K562 (cell line): ENCODE measurements around the gene CNOT1. TPM values are rescaled to one million over a fixed set of nuclear protein-coding genes. Genes with fewer than 3 reads are reported as not detected.

Source experiments
- GABPB2 ChIP-seq: fragments of 250-450 bp; sonication (Bioruptor Pico); conservative IDR thresholded peaks from 2 replicates; pipeline ENCODE4 v1.5.1; 2021; ENCODE audit warnings: mild to moderate bottlenecking
- KLF16 ChIP-seq: IDR thresholded peaks from 2 replicates; pipeline ENCODE4 v1.6.1; 2016; ENCODE audit warnings: antibody characterized with exemption
- MAFG ChIP-seq: fragments of 450-650 bp; conservative IDR thresholded peaks from 2 replicates; pipeline ENCODE4 v1.6.1; 2016; ENCODE audit warnings: missing genetic modification characterization, missing compliant biosample characterization
- MECOM ChIP-seq: fragments of 250-450 bp; sonication (Bioruptor Pico); IDR thresholded peaks from 2 replicates; pipeline ENCODE4 v1.8.0; 2022; ENCODE audit warnings: inconsistent platforms
- MTA1 ChIP-seq: fragments of 450-650 bp; IDR thresholded peaks from 2 replicates; pipeline ENCODE4 v1.6.1; 2017; ENCODE audit warnings: borderline replicate concordance
- SMAD4 ChIP-seq: fragments of 250-450 bp; sonication (Bioruptor Pico); conservative IDR thresholded peaks from 2 replicates; pipeline ENCODE4 v1.8.0; 2021; ENCODE audit warnings: inconsistent platforms, mild to moderate bottlenecking, moderate library complexity
- SOX6 ChIP-seq: fragments of 450-650 bp; IDR thresholded peaks from 2 replicates; pipeline ENCODE4 v1.6.1; 2014; ENCODE audit warnings: mild to moderate bottlenecking
- ZNF57 ChIP-seq: fragments of 450-650 bp; formaldehyde crosslinking; IDR thresholded peaks from 2 replicates; pipeline ENCODE4 v1.4.0; 2020; ENCODE audit warnings: mild to moderate bottlenecking, moderate library complexity
- ZNF699 ChIP-seq: fragments of 250-450 bp; sonication (Bioruptor Pico); IDR thresholded peaks from 2 replicates; pipeline ENCODE4 v1.8.0; 2021; ENCODE audit warnings: mild to moderate bottlenecking, moderate library complexity; ENCODE audit not compliant: insufficient replicate concordance
- polyA plus RNA-seq, 8 experiments: library from polyadenylated mRNA; depleted of rRNA in 4 of 8; stranded (reverse) in 5 of 8; unstranded in 3 of 8; fragments of >200 nt; fragmentation: Nextera tagmentation in 2 of 8; fragmentation: Illumina TruSeq in 1 of 8; extraction: Ambion mirVana in 2 of 8; extraction: Trizol in 1 of 8; gene quantifications; 2 replicates each; pipeline versions ENCODE4 v1.2.1 to v1.2.3, GENCODE V29; 2011 to 2014; ENCODE audit warnings: inconsistent platforms in 1 of 8, missing spikeins in 1 of 8
- total RNA-seq, 7 experiments: library from RNA; depleted of rRNA in 6 of 7; stranded (reverse); fragments of >200 nt in 6 of 7; fragmentation: Illumina TruSeq in 2 of 7; extraction: Trizol in 2 of 7; gene quantifications; 2 replicates each; pipeline versions ENCODE4 v1.2.1 to v1.2.3, GENCODE V29; 2011 to 2021; ENCODE audit warnings: low replicate concordance in 1 of 7
- TF ChIP-seq, protein P1 (sequence below): fragments of 450-650 bp; IDR thresholded peaks from 2 replicates; pipeline ENCODE4 v1.6.1; 2016; ENCODE audit warnings: mild to moderate bottlenecking, moderate library complexity
- TF ChIP-seq, protein P2 (sequence below): IDR thresholded peaks from 3 replicates; pipeline ENCODE4 v1.6.1; 2011; ENCODE audit warnings: borderline replicate concordance, mild to moderate bottlenecking; ENCODE audit not compliant: insufficient read length, insufficient read depth
- TF ChIP-seq, protein P3 (sequence below): IDR thresholded peaks from 3 replicates; pipeline ENCODE4 v1.6.1; 2011; ENCODE audit warnings: borderline replicate concordance, mild to moderate bottlenecking, moderate library complexity; ENCODE audit not compliant: insufficient read length; ENCODE audit errors: extremely low read depth

The CNOT1 gene
- total and polyA plus RNA-seq, 9 of the 15 experiments (the other 6 are each of a cell fraction or from before 2014, with no cell fraction given), result 110 to 270 (median 220) TPM

DNA sequence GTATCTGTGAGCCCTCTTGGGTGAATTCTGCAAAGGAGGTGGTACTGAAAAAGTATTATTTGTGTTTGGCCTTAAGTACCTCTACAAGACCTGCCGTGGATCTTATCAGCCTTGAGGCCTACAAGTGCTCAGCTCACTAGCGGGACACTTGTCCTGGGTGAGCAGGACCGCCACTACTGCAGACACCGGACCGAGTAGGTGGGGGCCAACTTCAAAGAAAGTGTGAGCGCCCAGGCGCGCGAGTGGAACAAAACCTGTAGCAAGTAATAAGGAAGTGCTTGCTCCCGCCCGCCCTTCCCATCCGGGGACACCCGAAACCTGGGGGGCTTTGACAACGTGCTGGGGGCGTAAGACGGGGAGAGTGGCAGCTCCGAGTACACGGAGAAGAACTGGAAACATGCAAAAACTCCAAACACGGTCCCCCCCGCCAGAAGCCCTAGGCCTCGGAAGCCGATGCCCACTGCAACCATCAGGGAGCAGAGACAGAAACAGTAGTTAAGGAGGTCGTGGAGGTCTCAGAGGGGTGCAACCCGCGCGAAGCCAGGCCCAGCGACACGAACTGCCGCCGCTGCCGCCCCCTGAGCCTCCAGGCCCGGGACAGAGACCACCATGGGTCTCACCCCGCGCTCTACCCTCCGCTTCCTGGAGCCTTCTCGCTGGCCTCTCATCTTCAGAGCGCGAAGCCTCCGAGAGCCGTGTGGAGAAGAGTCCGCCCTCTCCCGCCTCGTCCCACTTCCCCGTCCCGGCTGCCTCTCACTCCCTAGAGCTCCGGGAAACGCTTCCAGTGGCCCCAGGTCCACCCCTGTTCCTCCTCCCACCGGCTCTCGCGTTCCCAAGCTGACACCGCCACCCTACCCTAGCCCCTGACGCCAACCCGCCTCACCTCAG, 537 bp downstream of the CNOT1 start (continued):
- TF ChIP-seq, protein P1, sequence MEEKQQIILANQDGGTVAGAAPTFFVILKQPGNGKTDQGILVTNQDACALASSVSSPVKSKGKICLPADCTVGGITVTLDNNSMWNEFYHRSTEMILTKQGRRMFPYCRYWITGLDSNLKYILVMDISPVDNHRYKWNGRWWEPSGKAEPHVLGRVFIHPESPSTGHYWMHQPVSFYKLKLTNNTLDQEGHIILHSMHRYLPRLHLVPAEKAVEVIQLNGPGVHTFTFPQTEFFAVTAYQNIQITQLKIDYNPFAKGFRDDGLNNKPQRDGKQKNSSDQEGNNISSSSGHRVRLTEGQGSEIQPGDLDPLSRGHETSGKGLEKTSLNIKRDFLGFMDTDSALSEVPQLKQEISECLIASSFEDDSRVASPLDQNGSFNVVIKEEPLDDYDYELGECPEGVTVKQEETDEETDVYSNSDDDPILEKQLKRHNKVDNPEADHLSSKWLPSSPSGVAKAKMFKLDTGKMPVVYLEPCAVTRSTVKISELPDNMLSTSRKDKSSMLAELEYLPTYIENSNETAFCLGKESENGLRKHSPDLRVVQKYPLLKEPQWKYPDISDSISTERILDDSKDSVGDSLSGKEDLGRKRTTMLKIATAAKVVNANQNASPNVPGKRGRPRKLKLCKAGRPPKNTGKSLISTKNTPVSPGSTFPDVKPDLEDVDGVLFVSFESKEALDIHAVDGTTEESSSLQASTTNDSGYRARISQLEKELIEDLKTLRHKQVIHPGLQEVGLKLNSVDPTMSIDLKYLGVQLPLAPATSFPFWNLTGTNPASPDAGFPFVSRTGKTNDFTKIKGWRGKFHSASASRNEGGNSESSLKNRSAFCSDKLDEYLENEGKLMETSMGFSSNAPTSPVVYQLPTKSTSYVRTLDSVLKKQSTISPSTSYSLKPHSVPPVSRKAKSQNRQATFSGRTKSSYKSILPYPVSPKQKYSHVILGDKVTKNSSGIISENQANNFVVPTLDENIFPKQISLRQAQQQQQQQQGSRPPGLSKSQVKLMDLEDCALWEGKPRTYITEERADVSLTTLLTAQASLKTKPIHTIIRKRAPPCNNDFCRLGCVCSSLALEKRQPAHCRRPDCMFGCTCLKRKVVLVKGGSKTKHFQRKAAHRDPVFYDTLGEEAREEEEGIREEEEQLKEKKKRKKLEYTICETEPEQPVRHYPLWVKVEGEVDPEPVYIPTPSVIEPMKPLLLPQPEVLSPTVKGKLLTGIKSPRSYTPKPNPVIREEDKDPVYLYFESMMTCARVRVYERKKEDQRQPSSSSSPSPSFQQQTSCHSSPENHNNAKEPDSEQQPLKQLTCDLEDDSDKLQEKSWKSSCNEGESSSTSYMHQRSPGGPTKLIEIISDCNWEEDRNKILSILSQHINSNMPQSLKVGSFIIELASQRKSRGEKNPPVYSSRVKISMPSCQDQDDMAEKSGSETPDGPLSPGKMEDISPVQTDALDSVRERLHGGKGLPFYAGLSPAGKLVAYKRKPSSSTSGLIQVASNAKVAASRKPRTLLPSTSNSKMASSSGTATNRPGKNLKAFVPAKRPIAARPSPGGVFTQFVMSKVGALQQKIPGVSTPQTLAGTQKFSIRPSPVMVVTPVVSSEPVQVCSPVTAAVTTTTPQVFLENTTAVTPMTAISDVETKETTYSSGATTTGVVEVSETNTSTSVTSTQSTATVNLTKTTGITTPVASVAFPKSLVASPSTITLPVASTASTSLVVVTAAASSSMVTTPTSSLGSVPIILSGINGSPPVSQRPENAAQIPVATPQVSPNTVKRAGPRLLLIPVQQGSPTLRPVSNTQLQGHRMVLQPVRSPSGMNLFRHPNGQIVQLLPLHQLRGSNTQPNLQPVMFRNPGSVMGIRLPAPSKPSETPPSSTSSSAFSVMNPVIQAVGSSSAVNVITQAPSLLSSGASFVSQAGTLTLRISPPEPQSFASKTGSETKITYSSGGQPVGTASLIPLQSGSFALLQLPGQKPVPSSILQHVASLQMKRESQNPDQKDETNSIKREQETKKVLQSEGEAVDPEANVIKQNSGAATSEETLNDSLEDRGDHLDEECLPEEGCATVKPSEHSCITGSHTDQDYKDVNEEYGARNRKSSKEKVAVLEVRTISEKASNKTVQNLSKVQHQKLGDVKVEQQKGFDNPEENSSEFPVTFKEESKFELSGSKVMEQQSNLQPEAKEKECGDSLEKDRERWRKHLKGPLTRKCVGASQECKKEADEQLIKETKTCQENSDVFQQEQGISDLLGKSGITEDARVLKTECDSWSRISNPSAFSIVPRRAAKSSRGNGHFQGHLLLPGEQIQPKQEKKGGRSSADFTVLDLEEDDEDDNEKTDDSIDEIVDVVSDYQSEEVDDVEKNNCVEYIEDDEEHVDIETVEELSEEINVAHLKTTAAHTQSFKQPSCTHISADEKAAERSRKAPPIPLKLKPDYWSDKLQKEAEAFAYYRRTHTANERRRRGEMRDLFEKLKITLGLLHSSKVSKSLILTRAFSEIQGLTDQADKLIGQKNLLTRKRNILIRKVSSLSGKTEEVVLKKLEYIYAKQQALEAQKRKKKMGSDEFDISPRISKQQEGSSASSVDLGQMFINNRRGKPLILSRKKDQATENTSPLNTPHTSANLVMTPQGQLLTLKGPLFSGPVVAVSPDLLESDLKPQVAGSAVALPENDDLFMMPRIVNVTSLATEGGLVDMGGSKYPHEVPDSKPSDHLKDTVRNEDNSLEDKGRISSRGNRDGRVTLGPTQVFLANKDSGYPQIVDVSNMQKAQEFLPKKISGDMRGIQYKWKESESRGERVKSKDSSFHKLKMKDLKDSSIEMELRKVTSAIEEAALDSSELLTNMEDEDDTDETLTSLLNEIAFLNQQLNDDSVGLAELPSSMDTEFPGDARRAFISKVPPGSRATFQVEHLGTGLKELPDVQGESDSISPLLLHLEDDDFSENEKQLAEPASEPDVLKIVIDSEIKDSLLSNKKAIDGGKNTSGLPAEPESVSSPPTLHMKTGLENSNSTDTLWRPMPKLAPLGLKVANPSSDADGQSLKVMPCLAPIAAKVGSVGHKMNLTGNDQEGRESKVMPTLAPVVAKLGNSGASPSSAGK, result no peak
- TF ChIP-seq MECOM (CRISPR knock-in tag) (no peak), ZNF57 (no peak), SOX6 (no peak), SMAD4 (CRISPR knock-in tag) (no peak), ZNF699 (no peak), KLF16 (no peak), GABPB2 (CRISPR knock-in tag) (no peak), MTA1 (0 out of 2 replicates have a peak, but pooled peaks have one; percentile 31), MAFG (tag) (no peak)
- TF ChIP-seq, protein P2, sequence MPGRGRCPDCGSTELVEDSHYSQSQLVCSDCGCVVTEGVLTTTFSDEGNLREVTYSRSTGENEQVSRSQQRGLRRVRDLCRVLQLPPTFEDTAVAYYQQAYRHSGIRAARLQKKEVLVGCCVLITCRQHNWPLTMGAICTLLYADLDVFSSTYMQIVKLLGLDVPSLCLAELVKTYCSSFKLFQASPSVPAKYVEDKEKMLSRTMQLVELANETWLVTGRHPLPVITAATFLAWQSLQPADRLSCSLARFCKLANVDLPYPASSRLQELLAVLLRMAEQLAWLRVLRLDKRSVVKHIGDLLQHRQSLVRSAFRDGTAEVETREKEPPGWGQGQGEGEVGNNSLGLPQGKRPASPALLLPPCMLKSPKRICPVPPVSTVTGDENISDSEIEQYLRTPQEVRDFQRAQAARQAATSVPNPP, result no peak
- TF ChIP-seq, protein P3, sequence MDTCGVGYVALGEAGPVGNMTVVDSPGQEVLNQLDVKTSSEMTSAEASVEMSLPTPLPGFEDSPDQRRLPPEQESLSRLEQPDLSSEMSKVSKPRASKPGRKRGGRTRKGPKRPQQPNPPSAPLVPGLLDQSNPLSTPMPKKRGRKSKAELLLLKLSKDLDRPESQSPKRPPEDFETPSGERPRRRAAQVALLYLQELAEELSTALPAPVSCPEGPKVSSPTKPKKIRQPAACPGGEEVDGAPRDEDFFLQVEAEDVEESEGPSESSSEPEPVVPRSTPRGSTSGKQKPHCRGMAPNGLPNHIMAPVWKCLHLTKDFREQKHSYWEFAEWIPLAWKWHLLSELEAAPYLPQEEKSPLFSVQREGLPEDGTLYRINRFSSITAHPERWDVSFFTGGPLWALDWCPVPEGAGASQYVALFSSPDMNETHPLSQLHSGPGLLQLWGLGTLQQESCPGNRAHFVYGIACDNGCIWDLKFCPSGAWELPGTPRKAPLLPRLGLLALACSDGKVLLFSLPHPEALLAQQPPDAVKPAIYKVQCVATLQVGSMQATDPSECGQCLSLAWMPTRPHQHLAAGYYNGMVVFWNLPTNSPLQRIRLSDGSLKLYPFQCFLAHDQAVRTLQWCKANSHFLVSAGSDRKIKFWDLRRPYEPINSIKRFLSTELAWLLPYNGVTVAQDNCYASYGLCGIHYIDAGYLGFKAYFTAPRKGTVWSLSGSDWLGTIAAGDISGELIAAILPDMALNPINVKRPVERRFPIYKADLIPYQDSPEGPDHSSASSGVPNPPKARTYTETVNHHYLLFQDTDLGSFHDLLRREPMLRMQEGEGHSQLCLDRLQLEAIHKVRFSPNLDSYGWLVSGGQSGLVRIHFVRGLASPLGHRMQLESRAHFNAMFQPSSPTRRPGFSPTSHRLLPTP, result no peak
